HCT116 (cell line): ENCODE measurements around the gene CFAP74. TPM values are rescaled to one million over a fixed set of nuclear protein-coding genes. Genes with fewer than 3 reads are reported as not detected.

Experiments
- CEBPB ChIP-seq: IDR thresholded peaks from 2 replicates; pipeline ENCODE4 v1.6.1; 2012; ENCODE audit warnings: low read depth
- EGR1 ChIP-seq: IDR thresholded peaks from 2 replicates; pipeline ENCODE4 v1.6.1; 2012; ENCODE audit warnings: low read depth
- EZH2 ChIP-seq: fragments of 200-600 bp; sonication (generic); IDR thresholded peaks from 2 replicates; pipeline ENCODE4 v1.6.1; 2017; ENCODE audit warnings: antibody characterized with exemption, mixed run types
- EZH2phosphoT487 ChIP-seq: fragments of 200-600 bp; IDR thresholded peaks from 2 replicates; pipeline ENCODE4 v1.6.1; 2018; ENCODE audit warnings: antibody characterized with exemption, borderline replicate concordance
- JUND ChIP-seq: IDR thresholded peaks from 2 replicates; pipeline ENCODE4 v1.6.1; 2012
- MAX ChIP-seq: IDR thresholded peaks from 2 replicates; pipeline ENCODE4 v1.6.1; 2012
- POLR2A ChIP-seq: IDR thresholded peaks from 2 replicates; pipeline ENCODE4 v1.7.0; 2011; ENCODE audit warnings: borderline replicate concordance; ENCODE audit not compliant: insufficient read depth, insufficient read length; ENCODE audit errors: extremely low read depth
- POLR2AphosphoS5 ChIP-seq: IDR thresholded peaks from 2 replicates; pipeline ENCODE4 v1.6.1; 2011; ENCODE audit warnings: mild to moderate bottlenecking, low read depth, low read length, moderate library complexity
- SIN3A ChIP-seq: IDR thresholded peaks from 2 replicates; pipeline ENCODE4 v1.6.1; 2012; ENCODE audit warnings: low read depth
- SRF ChIP-seq: IDR thresholded peaks from 2 replicates; pipeline ENCODE4 v1.6.1; 2012; ENCODE audit warnings: low read depth
- TCF7L2 ChIP-seq: IDR thresholded peaks from 2 replicates; pipeline ENCODE4 v1.7.0; 2011; ENCODE audit warnings: borderline replicate concordance, inconsistent platforms; ENCODE audit not compliant: insufficient read depth, insufficient read length; ENCODE audit errors: extremely low read depth
- YY1 ChIP-seq: IDR thresholded peaks from 2 replicates; pipeline ENCODE4 v1.6.1; 2011; ENCODE audit warnings: low read length, low read depth, moderate library complexity, mild to moderate bottlenecking; ENCODE audit not compliant: insufficient replicate concordance; ENCODE audit errors: extremely low read depth
- ZFX ChIP-seq: fragments of 450-650 bp; IDR thresholded peaks from 2 replicates; pipeline ENCODE4 v1.6.1; 2017
- total RNA-seq: library from RNA; stranded (reverse); gene quantifications from one replicate; pipeline ENCODE4 v1.2.1, GENCODE V29; 2021; ENCODE audit not compliant: unreplicated experiment
- TF ChIP-seq, protein P1 (sequence below): IDR thresholded peaks from 2 replicates; pipeline ENCODE4 v1.6.1; 2012; ENCODE audit warnings: low read depth

The CFAP74 gene
- total RNA-seq, 1 experiment from 2014 or later: 4.9 TPM

DNA sequence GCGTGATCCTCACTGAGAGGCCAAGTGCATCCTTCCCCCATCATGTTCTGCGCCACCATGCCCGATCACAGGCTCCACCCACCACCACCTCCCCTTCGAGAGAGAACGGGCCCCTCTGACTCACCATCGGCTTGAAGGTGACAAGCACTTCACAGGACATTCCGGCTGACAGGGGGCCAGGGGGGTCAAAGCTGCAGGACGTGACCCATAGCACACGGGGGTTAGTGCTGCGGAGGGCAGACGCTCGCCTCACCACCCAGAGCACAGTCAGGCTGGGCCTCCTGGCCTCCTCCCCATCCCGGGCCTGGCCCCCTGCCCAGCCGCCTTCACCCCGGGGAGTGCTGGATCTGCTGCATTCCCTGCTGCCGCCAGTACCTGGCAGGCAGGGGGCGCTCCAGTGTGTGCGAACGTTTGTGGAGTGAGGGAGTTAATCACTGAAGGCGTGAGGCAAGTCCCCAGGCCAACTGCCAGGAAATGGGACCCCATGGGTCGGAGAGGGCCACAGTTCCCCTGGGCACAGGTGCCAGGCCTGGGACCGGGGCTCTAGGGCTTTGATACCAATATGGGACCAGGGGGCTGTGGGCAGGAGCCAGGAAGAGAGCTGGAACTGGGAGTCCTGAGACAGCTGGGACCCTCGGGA is 43.6 kb downstream of the CFAP74 start (continued):
- TF ChIP-seq EZH2phosphoT487 (no peak), POLR2A (peak; percentile 27), POLR2AphosphoS5 (0 out of 2 replicates have a peak, but pooled peaks have one; percentile 24), CEBPB (no peak), JUND (no peak), SIN3A (no peak), EZH2 (no peak), EGR1 (no peak), YY1 (no peak), ZFX (peak; percentile 24; the same call in 1 of the 2 replicates), TCF7L2 (peak; percentile 76), MAX (no peak; the same call in 1 of the 2 replicates), SRF (no peak)
- TF ChIP-seq, protein P1, sequence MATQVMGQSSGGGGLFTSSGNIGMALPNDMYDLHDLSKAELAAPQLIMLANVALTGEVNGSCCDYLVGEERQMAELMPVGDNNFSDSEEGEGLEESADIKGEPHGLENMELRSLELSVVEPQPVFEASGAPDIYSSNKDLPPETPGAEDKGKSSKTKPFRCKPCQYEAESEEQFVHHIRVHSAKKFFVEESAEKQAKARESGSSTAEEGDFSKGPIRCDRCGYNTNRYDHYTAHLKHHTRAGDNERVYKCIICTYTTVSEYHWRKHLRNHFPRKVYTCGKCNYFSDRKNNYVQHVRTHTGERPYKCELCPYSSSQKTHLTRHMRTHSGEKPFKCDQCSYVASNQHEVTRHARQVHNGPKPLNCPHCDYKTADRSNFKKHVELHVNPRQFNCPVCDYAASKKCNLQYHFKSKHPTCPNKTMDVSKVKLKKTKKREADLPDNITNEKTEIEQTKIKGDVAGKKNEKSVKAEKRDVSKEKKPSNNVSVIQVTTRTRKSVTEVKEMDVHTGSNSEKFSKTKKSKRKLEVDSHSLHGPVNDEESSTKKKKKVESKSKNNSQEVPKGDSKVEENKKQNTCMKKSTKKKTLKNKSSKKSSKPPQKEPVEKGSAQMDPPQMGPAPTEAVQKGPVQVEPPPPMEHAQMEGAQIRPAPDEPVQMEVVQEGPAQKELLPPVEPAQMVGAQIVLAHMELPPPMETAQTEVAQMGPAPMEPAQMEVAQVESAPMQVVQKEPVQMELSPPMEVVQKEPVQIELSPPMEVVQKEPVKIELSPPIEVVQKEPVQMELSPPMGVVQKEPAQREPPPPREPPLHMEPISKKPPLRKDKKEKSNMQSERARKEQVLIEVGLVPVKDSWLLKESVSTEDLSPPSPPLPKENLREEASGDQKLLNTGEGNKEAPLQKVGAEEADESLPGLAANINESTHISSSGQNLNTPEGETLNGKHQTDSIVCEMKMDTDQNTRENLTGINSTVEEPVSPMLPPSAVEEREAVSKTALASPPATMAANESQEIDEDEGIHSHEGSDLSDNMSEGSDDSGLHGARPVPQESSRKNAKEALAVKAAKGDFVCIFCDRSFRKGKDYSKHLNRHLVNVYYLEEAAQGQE: no peak
- TF ChIP-seq, all 23 proteins: peak for 6
